HEK293 (cell line): ENCODE measurements around the gene HDAC8.

Source experiments
- FEZF1 ChIP-seq: fragments of 450-650 bp; formaldehyde crosslinking; IDR thresholded peaks from 2 replicates; pipeline ENCODE4 v1.5.1; 2016; ENCODE audit warnings: missing biosample characterization, missing genetic modification characterization
- GLIS2 ChIP-seq: fragments of 450-650 bp; formaldehyde crosslinking; IDR thresholded peaks from 2 replicates; pipeline ENCODE4 v1.5.1; 2016; ENCODE audit warnings: missing biosample characterization, missing genetic modification characterization
- HOXA7 ChIP-seq: sonication (generic); formaldehyde crosslinking; IDR thresholded peaks from 2 replicates; pipeline ENCODE4 v1.8.1; 2022; ENCODE audit warnings: missing genetic modification reagents, borderline replicate concordance
- KLF10 ChIP-seq: fragments of 450-650 bp; IDR thresholded peaks from 2 replicates; pipeline ENCODE4 v1.5.1; 2018; ENCODE audit warnings: missing biosample characterization, mild to moderate bottlenecking, missing genetic modification characterization
- PRDM10 ChIP-seq: fragments of 450-650 bp; formaldehyde crosslinking; IDR thresholded peaks from 2 replicates; pipeline ENCODE4 v1.5.1; 2016; ENCODE audit warnings: missing biosample characterization, missing genetic modification characterization
- SP7 ChIP-seq: fragments of 450-650 bp; formaldehyde crosslinking; IDR thresholded peaks from 2 replicates; pipeline ENCODE4 v1.5.1; 2016; ENCODE audit warnings: missing biosample characterization, missing genetic modification characterization
- WT1 ChIP-seq: fragments of 450-650 bp; formaldehyde crosslinking; IDR thresholded peaks from 2 replicates; pipeline ENCODE4 v1.5.1; 2016; ENCODE audit warnings: missing biosample characterization, missing genetic modification characterization
- YY2 ChIP-seq: fragments of 450-650 bp; formaldehyde crosslinking; IDR thresholded peaks from 2 replicates; pipeline ENCODE4 v1.5.1; 2016; ENCODE audit warnings: missing biosample characterization, missing genetic modification characterization
- ZBTB1 ChIP-seq: fragments of 450-650 bp; formaldehyde crosslinking; IDR thresholded peaks from 2 replicates; pipeline ENCODE4 v1.5.1; 2016; ENCODE audit warnings: missing biosample characterization, missing genetic modification characterization
- ZBTB21 ChIP-seq: fragments of 450-650 bp; formaldehyde crosslinking; IDR thresholded peaks from 2 replicates; pipeline ENCODE4 v1.5.1; 2017; ENCODE audit warnings: missing biosample characterization, missing genetic modification characterization
- ZEB2 ChIP-seq: fragments of 450-650 bp; formaldehyde crosslinking; IDR thresholded peaks from 2 replicates; pipeline ENCODE4 v1.5.1; 2016; ENCODE audit warnings: missing biosample characterization, missing genetic modification characterization
- ZFP3 ChIP-seq: fragments of 450-650 bp; formaldehyde crosslinking; IDR thresholded peaks from 2 replicates; pipeline ENCODE4 v1.5.1; 2016; ENCODE audit warnings: low read depth, missing biosample characterization, missing genetic modification characterization
- ZNF138 ChIP-seq: fragments of 450-650 bp; formaldehyde crosslinking; IDR thresholded peaks from 2 replicates; pipeline ENCODE4 v1.5.1; 2016; ENCODE audit warnings: missing biosample characterization, missing genetic modification characterization, borderline replicate concordance
- ZNF18 ChIP-seq: fragments of 450-650 bp; formaldehyde crosslinking; IDR thresholded peaks from 2 replicates; pipeline ENCODE4 v1.5.1; 2016; ENCODE audit warnings: missing biosample characterization, missing genetic modification characterization
- ZNF354C ChIP-seq: fragments of 450-650 bp; formaldehyde crosslinking; IDR thresholded peaks from 2 replicates; pipeline ENCODE4 v1.5.1; 2016; ENCODE audit warnings: missing biosample characterization, missing genetic modification characterization, low read depth, borderline replicate concordance
- ZNF404 ChIP-seq: fragments of 450-650 bp; formaldehyde crosslinking; IDR thresholded peaks from 2 replicates; pipeline ENCODE4 v1.5.1; 2017; ENCODE audit warnings: missing biosample characterization, missing genetic modification characterization
- ZNF514 ChIP-seq: fragments of 450-650 bp; formaldehyde crosslinking; IDR thresholded peaks from 2 replicates; pipeline ENCODE4 v1.5.1; 2016; ENCODE audit warnings: missing biosample characterization, missing genetic modification characterization
- ZNF518A ChIP-seq: fragments of 450-650 bp; formaldehyde crosslinking; conservative IDR thresholded peaks from 2 replicates; pipeline ENCODE4 v1.5.1; 2016; ENCODE audit warnings: low read depth, missing biosample characterization, missing genetic modification characterization
- ZNF521 ChIP-seq: fragments of 450-650 bp; formaldehyde crosslinking; IDR thresholded peaks from 2 replicates; pipeline ENCODE4 v1.5.1; 2017; ENCODE audit warnings: missing biosample characterization, mild to moderate bottlenecking, missing genetic modification characterization
- ZNF560 ChIP-seq: fragments of 450-650 bp; formaldehyde crosslinking; IDR thresholded peaks from 2 replicates; pipeline ENCODE4 v1.5.1; 2017; ENCODE audit warnings: missing biosample characterization, missing genetic modification characterization, borderline replicate concordance
- ZNF561 ChIP-seq: fragments of 450-650 bp; IDR thresholded peaks from 2 replicates; pipeline ENCODE4 v1.5.1; 2018; ENCODE audit warnings: missing biosample characterization, missing genetic modification characterization, borderline replicate concordance
- ZNF701 ChIP-seq: fragments of 450-650 bp; formaldehyde crosslinking; IDR thresholded peaks from 2 replicates; pipeline ENCODE4 v1.5.1; 2016; ENCODE audit warnings: missing biosample characterization, missing genetic modification characterization
- ZNF704 ChIP-seq: fragments of 450-650 bp; formaldehyde crosslinking; IDR thresholded peaks from 2 replicates; pipeline ENCODE4 v1.5.1; 2016; ENCODE audit warnings: missing biosample characterization, missing genetic modification characterization
- ZNF776 ChIP-seq: fragments of 450-650 bp; formaldehyde crosslinking; IDR thresholded peaks from 2 replicates; pipeline ENCODE4 v1.5.0; 2017; ENCODE audit warnings: missing biosample characterization, missing genetic modification characterization, borderline replicate concordance
- ZSCAN18 ChIP-seq: fragments of 450-650 bp; formaldehyde crosslinking; IDR thresholded peaks from 2 replicates; pipeline ENCODE4 v1.5.1; 2016; ENCODE audit warnings: missing biosample characterization, missing genetic modification characterization
- ZSCAN4 ChIP-seq: fragments of 450-650 bp; formaldehyde crosslinking; IDR thresholded peaks from 2 replicates; pipeline ENCODE4 v1.5.1; 2017; ENCODE audit warnings: missing biosample characterization, missing genetic modification characterization

Gene HDAC8

GRCh38 chrX:72554448-72555140 lies 18.0 kb downstream of the HDAC8 start (continued):
- TF ChIP-seq ZNF518A (tag by site-specific recombination) = no peak
- TF ChIP-seq ZNF404 = no peak
- TF ChIP-seq ZNF18 = no peak
- no peak for TF ChIP-seq YY2 (tag by site-specific recombination)
- no peak for TF ChIP-seq ZNF354C (tag by site-specific recombination)
- TF ChIP-seq KLF10 (tag by site-specific recombination) = peak; percentile 91
- TF ChIP-seq ZNF521 = no peak
- TF ChIP-seq HOXA7 = no peak
- peak; percentile 54 for TF ChIP-seq WT1 (tag by site-specific recombination)
- peak; percentile 54 for TF ChIP-seq PRDM10 (tag by site-specific recombination)
- no peak for TF ChIP-seq ZNF514
- TF ChIP-seq GLIS2 (tag by site-specific recombination) = peak; percentile 88
- TF ChIP-seq ZNF138 (tag by site-specific recombination) = no peak
- peak; percentile 71; the same call in 1 of the 2 replicates for TF ChIP-seq ZEB2 (tag by site-specific recombination)
- TF ChIP-seq ZSCAN18 (tag by site-specific recombination) = no peak
- no peak for TF ChIP-seq ZNF560 (tag by site-specific recombination)
- no peak for TF ChIP-seq ZNF701
- TF ChIP-seq ZNF561 (tag by site-specific recombination) = no peak
- TF ChIP-seq ZSCAN4 (tag by site-specific recombination) = no peak
- peak; percentile 57; the same call in 1 of the 2 replicates for TF ChIP-seq SP7
- TF ChIP-seq FEZF1 = no peak
- TF ChIP-seq ZFP3 (tag by site-specific recombination) = no peak
- no peak for TF ChIP-seq ZNF704
- TF ChIP-seq ZBTB21 (tag by site-specific recombination) = no peak
- TF ChIP-seq ZNF776 (tag by site-specific recombination) = no peak
- no peak for TF ChIP-seq ZBTB1 (tag by site-specific recombination)
